ENCODE results near the gene TOR1AIP2. TPM values are rescaled to one million over a fixed set of nuclear protein-coding genes. Genes with fewer than 3 reads are reported as not detected.
A peak's percentile ranks its signal among the peaks of the same experiment; 100 is the strongest.

Gene TOR1AIP2
- total and polyA plus RNA-seq, 10 of the 15 experiments (the other 5 are each of a cell fraction or from before 2014, with no cell fraction given), result 5.3 to 38.9 (median 15.4) TPM

DNA sequence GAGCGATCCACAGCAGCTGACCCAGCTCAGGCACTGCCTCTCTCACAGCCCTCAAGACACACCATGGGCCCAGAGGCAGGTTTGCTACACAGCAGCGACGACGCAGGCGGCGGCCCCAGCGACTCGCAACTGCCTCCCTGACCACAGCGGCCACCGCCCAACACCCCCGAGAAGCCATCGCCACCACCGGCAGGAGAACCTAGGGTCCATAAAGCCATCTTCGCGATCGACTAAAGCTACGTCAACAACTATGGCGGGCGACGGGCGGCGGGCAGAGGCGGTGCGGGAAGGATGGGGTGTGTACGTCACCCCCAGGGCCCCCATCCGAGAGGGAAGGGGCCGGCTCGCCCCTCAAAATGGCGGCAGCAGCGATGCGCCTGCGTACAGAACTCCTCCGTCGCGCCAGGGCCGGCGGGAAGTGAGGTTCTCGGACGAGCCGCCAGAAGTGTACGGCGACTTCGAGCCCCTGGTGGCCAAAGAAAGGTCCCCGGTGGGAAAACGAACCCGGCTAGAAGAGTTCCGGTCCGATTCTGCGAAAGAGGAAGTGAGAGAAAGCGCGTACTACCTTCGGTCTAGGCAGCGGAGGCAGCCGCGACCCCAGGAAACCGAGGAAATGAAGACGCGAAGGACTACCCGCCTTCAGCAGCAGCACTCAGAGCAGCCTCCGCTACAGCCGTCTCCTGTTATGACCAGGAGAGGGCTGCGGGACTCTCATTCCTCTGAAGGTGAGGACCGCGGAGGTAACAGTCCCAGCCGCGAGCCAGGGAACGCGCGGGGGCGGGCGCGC lies 4.8 kb upstream of the TOR1AIP2 start, which contains the start of gene TOR1AIP1:
TOR1AIP1 (plus strand) TSS at position 33 of the 787 bp plus-strand sequence; CDS start at position 251, 218 bp downstream.
- peaks cover 8% of the 10 kb centered on the region; the same call in 1 of the 2 replicates for H3K4me1 ChIP-seq (ENCODE audit: control insufficient read depth, insufficient read depth, low read length)
- H3K4me2 ChIP-seq (ENCODE audit: control insufficient read depth, insufficient read depth), result peak within 1 kb of the TSS; percentile 96
- peak within 1 kb of the TSS; percentile 93 for H3K4me3 ChIP-seq
- H3K36me3 ChIP-seq (ENCODE audit: control insufficient read depth in 2 of 2, insufficient read depth in 2 of 2, low read length in 1 of 2), result no peaks in the 10 kb centered on the region; a peak in 1 of 4 replicates
- H3K9me3 ChIP-seq (replicated peaks; ENCODE audit: control insufficient read depth, insufficient read depth, low read length), result no peaks in the 10 kb centered on the region
- SMC1A ChIA-PET (ENCODE audit: uncharacterized antibody, unreplicated experiment), result interaction anchor here (0.6 to 2.2 kb wide), 14 partner anchors 9 to 271 kb away, joined by 3 to 6 read pairs (median 4); partner anchors contain the start of gene CEP350
- FAIRE-seq (peak; percentile 97), ATAC-seq (peak; percentile 84), DNase-seq (ENCODE audit: low read depth, low spot score) (peak; percentile 97)
- intact Hi-C loops (cut with micrococcal nuclease; ENCODE audit: unreplicated experiment), result loop anchor here (1.0 to 5.0 kb wide), 3 partner anchors 72 to 275 kb away; partner anchors contain the start of gene CEP350
- WGBS (ENCODE audit: insufficient coverage, insufficient replicate concordance, low lambda C conversion rate, missing lambda C conversion rate), result under 1% methylated on average over 72 of the region's 72 CpGs
- H3K27me3 ChIP-seq (replicated peaks in 1 of 2; ENCODE audit: control insufficient read depth in 2 of 2, insufficient read depth in 2 of 2, low read length in 1 of 2), result no peaks in the 10 kb centered on the region
- peak within 1 kb of the TSS; percentile 90 for H3K9ac ChIP-seq (ENCODE audit: control insufficient read depth, insufficient read depth, low read length)
- RAD21 ChIA-PET (ENCODE audit: unreplicated experiment), result interaction anchor here (0.8 to 1.7 kb wide), 4 partner anchors 15 to 286 kb away, joined by 3 to 5 read pairs (median 4); partner anchors contain the start of genes CEP350 and QSOX1
- BruUV-seq (replicated peaks), result no TSS peak
- POLR2A ChIA-PET, result interaction anchor here (0.5 to 2.3 kb wide), 9 partner anchors 9 to 620 kb away, joined by 3 to 15 read pairs (median 4); partner anchors contain the start of genes ACBD6, CEP350 and QSOX1
- H3K27ac ChIP-seq (ENCODE audit: control insufficient read depth, insufficient read depth), result peak within 1 kb of the TSS; percentile 96
- in situ Hi-C loops (cut with MboI), result loop anchor here (5.0 kb wide), 1 partner anchor 70 kb away; the partner anchor contains the start of gene CEP350
- peak within 1 kb of the TSS; percentile 96 for H2AFZ ChIP-seq (ENCODE audit: control insufficient read depth, low read depth, low read length)
- peaks cover 42% of the 10 kb centered on the region for H3K79me2 ChIP-seq (ENCODE audit: control insufficient read depth, insufficient read depth, low read length)
- CTCF ChIA-PET, result interaction anchor here (0.5 to 2.0 kb wide), 6 partner anchors 14 to 1415 kb away, joined by 3 to 7 read pairs (median 3); no protein-coding TSS in a partner anchor
- H4K20me1 ChIP-seq (ENCODE audit: control insufficient read depth, insufficient read depth), result no peaks in the 10 kb centered on the region
- 0 out of 2 replicates have a peak, but pooled peaks have one; percentile 28 for TF ChIP-seq RAD51 (IDR thresholded peaks at IDR 0.05)
- TF ChIP-seq MXI1 (IDR thresholded peaks at IDR 0.05; ENCODE audit: low read depth, low read length), result peak; percentile 91
- TF ChIP-seq HCFC1 (IDR thresholded peaks at IDR 0.05; ENCODE audit: low read length), result peak; percentile 100
- peak; percentile 89 for TF ChIP-seq NRF1 (conservative IDR thresholded peaks at IDR 0.05; ENCODE audit: low read depth, low read length)
- TF ChIP-seq KLF5 (IDR thresholded peaks at IDR 0.05; ENCODE audit: partially characterized antibody), result peak; percentile 88
- TF ChIP-seq, protein P1, sequence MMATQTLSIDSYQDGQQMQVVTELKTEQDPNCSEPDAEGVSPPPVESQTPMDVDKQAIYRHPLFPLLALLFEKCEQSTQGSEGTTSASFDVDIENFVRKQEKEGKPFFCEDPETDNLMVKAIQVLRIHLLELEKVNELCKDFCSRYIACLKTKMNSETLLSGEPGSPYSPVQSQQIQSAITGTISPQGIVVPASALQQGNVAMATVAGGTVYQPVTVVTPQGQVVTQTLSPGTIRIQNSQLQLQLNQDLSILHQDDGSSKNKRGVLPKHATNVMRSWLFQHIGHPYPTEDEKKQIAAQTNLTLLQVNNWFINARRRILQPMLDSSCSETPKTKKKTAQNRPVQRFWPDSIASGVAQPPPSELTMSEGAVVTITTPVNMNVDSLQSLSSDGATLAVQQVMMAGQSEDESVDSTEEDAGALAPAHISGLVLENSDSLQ (IDR thresholded peaks at IDR 0.05), result peak; percentile 74; the same call in 1 of the 2 replicates
- TF ChIP-seq, protein P2, sequence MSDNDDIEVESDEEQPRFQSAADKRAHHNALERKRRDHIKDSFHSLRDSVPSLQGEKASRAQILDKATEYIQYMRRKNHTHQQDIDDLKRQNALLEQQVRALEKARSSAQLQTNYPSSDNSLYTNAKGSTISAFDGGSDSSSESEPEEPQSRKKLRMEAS (IDR thresholded peaks at IDR 0.05; ENCODE audit: low read depth, low read length), result peak; percentile 67
- TF ChIP-seq POLR2A (IDR thresholded peaks at IDR 0.05; ENCODE audit: low read depth, low read length), result peak; percentile 97
- peak; percentile 40; the same call in 1 of the 2 replicates for TF ChIP-seq BACH1 (IDR thresholded peaks at IDR 0.05; ENCODE audit: borderline replicate concordance)
- TF ChIP-seq ZSCAN29 (IDR thresholded peaks at IDR 0.05), result peak; percentile 87
- TF ChIP-seq, protein P3, sequence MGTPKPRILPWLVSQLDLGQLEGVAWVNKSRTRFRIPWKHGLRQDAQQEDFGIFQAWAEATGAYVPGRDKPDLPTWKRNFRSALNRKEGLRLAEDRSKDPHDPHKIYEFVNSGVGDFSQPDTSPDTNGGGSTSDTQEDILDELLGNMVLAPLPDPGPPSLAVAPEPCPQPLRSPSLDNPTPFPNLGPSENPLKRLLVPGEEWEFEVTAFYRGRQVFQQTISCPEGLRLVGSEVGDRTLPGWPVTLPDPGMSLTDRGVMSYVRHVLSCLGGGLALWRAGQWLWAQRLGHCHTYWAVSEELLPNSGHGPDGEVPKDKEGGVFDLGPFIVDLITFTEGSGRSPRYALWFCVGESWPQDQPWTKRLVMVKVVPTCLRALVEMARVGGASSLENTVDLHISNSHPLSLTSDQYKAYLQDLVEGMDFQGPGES (IDR thresholded peaks at IDR 0.05), result peak; percentile 74
- TF ChIP-seq SMAD5 (IDR thresholded peaks at IDR 0.05; ENCODE audit: low read depth), result peak; percentile 85; the same call in 1 of the 2 replicates
- TF ChIP-seq, protein P4, sequence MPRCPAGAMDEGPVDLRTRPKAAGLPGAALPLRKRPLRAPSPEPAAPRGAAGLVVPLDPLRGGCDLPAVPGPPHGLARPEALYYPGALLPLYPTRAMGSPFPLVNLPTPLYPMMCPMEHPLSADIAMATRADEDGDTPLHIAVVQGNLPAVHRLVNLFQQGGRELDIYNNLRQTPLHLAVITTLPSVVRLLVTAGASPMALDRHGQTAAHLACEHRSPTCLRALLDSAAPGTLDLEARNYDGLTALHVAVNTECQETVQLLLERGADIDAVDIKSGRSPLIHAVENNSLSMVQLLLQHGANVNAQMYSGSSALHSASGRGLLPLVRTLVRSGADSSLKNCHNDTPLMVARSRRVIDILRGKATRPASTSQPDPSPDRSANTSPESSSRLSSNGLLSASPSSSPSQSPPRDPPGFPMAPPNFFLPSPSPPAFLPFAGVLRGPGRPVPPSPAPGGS (IDR thresholded peaks at IDR 0.05; ENCODE audit: borderline replicate concordance, insufficient read depth, low read depth, low read length, poor library complexity, severe bottlenecking), result no peak
- TF ChIP-seq WRNIP1 (IDR thresholded peaks at IDR 0.05; ENCODE audit: borderline replicate concordance, low read depth, low read length), result peak; percentile 98
